KMS-11 (cell line): Measurements from ENCODE around the gene RBM45.

ENCODE experiments used
- H2AFZ ChIP-seq: fragments of 200-600 bp; sonication (generic); 2 replicates; pipeline ENCODE4 v1.6.1; 2016; ENCODE audit warnings: antibody characterized with exemption, mixed run types, low read depth
- H3K27ac ChIP-seq: fragments of 200-600 bp; sonication (generic); 2 replicates; pipeline ENCODE4 v1.6.1; 2016; ENCODE audit warnings: mild to moderate bottlenecking, mixed run types
- H3K27me3 ChIP-seq: fragments of 200-600 bp; sonication (generic); 2 replicates; pipeline ENCODE4 v1.6.1; 2017; ENCODE audit warnings: mild to moderate bottlenecking, low read depth, mixed run types, moderate library complexity; ENCODE audit not compliant: insufficient read depth
- H3K36me3 ChIP-seq: fragments of 200-600 bp; sonication (generic); 2 replicates; pipeline ENCODE4 v1.6.1; 2017; ENCODE audit warnings: mild to moderate bottlenecking, mixed run types; ENCODE audit not compliant: insufficient read depth
- H3K4me1 ChIP-seq: fragments of 200-600 bp; sonication (generic); 2 replicates; pipeline ENCODE4 v1.6.1; 2016; ENCODE audit warnings: mild to moderate bottlenecking, low read depth, mixed run types; ENCODE audit not compliant: poor library complexity, severe bottlenecking
- H3K4me2 ChIP-seq: fragments of 200-600 bp; sonication (generic); 2 replicates; pipeline ENCODE4 v1.7.0; 2016; ENCODE audit warnings: mild to moderate bottlenecking, mixed run types
- H3K4me3 ChIP-seq: fragments of 200-600 bp; sonication (generic); IDR thresholded peaks from 2 replicates; pipeline ENCODE4 v1.6.1; 2017; ENCODE audit warnings: low read depth, low read length, mixed read lengths; ENCODE audit not compliant: insufficient read depth
- H3K79me2 ChIP-seq: fragments of 200-600 bp; sonication (generic); 2 replicates; pipeline ENCODE4 v1.6.1; 2016; ENCODE audit warnings: low read depth, mixed run types; ENCODE audit not compliant: insufficient read depth
- H3K9ac ChIP-seq: fragments of 200-600 bp; sonication (generic); 2 replicates; pipeline ENCODE4 v1.6.1; 2016; ENCODE audit warnings: mild to moderate bottlenecking, mixed run types
- H4K20me1 ChIP-seq: fragments of 200-600 bp; sonication (generic); 2 replicates; pipeline ENCODE4 v1.6.1; 2016; ENCODE audit warnings: mild to moderate bottlenecking, mixed run types; ENCODE audit not compliant: insufficient read depth
- TF ChIP-seq, protein P1 (sequence below): fragments of 200-600 bp; sonication (generic); conservative IDR thresholded peaks from 2 replicates; pipeline ENCODE4 v1.6.1; 2017; ENCODE audit warnings: low read depth, mild to moderate bottlenecking, antibody characterized with exemption, low read length, moderate library complexity, mixed read lengths

RBM45 gene

DNA sequence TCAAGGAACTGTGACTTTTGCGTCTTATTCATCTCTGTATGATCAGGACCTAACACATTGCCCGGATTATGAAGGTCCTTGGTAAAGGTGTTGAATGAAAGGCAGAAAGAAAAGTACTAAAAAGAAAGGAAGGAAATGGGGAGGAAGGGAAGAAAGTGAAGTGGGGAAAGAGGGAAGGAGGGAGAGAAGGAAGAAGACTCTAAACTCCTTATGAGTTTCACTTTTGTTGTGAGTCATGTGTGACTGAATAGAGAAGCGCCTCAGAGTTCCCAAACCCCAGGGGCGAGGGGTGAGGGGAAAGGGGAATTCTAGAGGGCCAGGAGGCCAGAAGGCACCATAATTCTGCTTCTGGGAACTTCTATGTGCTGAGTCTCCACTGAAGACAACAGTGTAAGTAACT lies 51.2 kb downstream of the RBM45 start:
- TF ChIP-seq, protein P1, sequence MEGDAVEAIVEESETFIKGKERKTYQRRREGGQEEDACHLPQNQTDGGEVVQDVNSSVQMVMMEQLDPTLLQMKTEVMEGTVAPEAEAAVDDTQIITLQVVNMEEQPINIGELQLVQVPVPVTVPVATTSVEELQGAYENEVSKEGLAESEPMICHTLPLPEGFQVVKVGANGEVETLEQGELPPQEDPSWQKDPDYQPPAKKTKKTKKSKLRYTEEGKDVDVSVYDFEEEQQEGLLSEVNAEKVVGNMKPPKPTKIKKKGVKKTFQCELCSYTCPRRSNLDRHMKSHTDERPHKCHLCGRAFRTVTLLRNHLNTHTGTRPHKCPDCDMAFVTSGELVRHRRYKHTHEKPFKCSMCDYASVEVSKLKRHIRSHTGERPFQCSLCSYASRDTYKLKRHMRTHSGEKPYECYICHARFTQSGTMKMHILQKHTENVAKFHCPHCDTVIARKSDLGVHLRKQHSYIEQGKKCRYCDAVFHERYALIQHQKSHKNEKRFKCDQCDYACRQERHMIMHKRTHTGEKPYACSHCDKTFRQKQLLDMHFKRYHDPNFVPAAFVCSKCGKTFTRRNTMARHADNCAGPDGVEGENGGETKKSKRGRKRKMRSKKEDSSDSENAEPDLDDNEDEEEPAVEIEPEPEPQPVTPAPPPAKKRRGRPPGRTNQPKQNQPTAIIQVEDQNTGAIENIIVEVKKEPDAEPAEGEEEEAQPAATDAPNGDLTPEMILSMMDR: no peak
- Histone ChIP-seq H3K36me3 (no peaks in the 10 kb centered on the region), H3K79me2 (no peaks in the 10 kb centered on the region), H3K9ac (no peak overlapping the region), H3K27me3 (no peaks in the 10 kb centered on the region), H3K4me3 (no peak overlapping the region), H2AFZ (no peak overlapping the region), H3K4me2 (no peak overlapping the region), H4K20me1 (no peaks in the 10 kb centered on the region), H3K27ac (no peak overlapping the region), H3K4me1 (peaks cover 12% of the 10 kb centered on the region)

DNA sequence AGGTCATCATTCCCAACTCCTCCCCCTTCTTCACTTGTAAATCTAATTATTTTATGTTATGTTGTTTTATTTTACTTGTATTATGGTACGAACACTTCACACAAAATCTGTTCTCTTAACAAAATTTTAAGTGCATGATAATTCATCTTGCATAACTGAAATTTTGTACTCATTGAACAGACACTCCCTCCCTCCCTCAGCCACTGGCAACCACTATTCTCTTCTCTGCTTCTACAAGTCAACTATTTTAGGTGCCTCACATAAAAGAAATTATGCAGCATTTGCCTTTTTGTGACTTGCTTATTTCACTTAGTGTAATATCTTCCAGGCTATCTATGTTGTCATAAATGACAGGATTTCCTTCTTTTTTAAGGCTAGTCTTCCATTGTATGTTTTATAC lies 51.7 kb downstream of the RBM45 start:
- Histone ChIP-seq H3K9ac (no peak overlapping the region), H3K79me2 (no peaks in the 10 kb centered on the region), H3K36me3 (no peaks in the 10 kb centered on the region), H3K4me1 (peaks cover 12% of the 10 kb centered on the region), H3K27me3 (no peaks in the 10 kb centered on the region), H3K4me3 (no peak overlapping the region), H2AFZ (no peak overlapping the region), H3K4me2 (no peak overlapping the region), H3K27ac (no peak overlapping the region), H4K20me1 (no peaks in the 10 kb centered on the region)
- TF ChIP-seq, protein P1: no peak

DNA sequence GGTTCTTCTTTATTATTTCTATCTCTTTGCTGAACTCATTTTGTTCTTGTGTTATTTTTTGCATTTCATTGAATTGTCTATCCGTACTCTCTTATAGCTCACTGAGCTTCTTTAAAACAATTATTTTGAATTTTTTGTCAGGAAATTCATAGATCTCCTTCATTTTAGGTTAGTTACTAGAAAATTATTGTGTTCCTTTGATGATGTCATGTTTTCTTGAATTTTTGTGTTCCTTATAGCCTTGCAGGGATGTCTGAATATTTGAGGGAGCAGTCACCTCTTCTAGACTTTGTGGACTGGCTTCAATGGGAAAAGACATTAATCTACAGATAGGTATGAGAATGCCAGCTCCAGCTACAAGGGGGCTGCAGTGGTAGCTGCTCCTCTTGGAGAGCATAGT lies 61.4 kb downstream of the RBM45 start:
- TF ChIP-seq, protein P1: no peak
- no peaks in the 10 kb centered on the region for H3K4me1 ChIP-seq
- no peak overlapping the region for H3K9ac ChIP-seq
- no peak overlapping the region for H3K27ac ChIP-seq
- no peak overlapping the region for H2AFZ ChIP-seq
- no peak overlapping the region for H3K4me2 ChIP-seq
- no peaks in the 10 kb centered on the region for H4K20me1 ChIP-seq
- H3K4me3 ChIP-seq: no peak overlapping the region
- H3K27me3 ChIP-seq: no peaks in the 10 kb centered on the region
- H3K79me2 ChIP-seq: no peaks in the 10 kb centered on the region
- no peaks in the 10 kb centered on the region for H3K36me3 ChIP-seq

DNA sequence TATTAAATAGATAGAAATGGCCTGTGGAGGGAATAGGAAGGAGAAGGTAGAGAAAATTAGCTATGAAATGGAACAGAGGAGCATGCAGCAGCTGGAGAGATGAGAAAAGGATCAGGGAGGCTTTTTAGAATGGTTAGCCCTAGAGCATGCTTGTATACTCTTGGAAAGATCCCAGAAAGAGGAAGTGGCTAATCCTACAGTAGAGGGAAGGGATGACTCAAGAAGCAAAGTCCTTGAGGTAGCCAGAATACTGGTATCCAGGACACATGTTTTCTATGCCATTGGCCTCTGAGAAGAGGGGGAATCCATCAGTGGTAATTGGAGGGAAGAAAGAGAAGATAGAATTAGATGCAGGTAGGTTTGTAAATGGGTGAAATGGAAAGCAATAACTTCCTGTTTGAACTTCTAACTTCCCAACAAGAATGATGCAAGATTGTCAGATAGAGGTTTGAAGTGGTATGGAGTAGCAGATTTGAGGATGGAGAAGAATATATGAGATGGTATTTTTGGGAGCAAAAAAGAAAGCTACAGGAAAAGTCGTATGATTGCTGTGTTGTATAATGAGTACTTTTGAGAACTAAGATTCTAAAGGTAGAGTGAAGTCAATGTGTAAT lies 64.9 kb downstream of the RBM45 start:
- Histone ChIP-seq H3K36me3 (no peaks in the 10 kb centered on the region), H3K27ac (no peak overlapping the region), H3K4me1 (no peaks in the 10 kb centered on the region), H3K4me2 (no peak overlapping the region), H3K79me2 (no peaks in the 10 kb centered on the region), H3K27me3 (no peaks in the 10 kb centered on the region), H3K4me3 (no peak overlapping the region), H4K20me1 (no peaks in the 10 kb centered on the region), H3K9ac (no peak overlapping the region), H2AFZ (no peak overlapping the region)
- TF ChIP-seq, protein P1: no peak
